ENCODE results near the gene HOXD10.

HOXD10 gene

DNA sequence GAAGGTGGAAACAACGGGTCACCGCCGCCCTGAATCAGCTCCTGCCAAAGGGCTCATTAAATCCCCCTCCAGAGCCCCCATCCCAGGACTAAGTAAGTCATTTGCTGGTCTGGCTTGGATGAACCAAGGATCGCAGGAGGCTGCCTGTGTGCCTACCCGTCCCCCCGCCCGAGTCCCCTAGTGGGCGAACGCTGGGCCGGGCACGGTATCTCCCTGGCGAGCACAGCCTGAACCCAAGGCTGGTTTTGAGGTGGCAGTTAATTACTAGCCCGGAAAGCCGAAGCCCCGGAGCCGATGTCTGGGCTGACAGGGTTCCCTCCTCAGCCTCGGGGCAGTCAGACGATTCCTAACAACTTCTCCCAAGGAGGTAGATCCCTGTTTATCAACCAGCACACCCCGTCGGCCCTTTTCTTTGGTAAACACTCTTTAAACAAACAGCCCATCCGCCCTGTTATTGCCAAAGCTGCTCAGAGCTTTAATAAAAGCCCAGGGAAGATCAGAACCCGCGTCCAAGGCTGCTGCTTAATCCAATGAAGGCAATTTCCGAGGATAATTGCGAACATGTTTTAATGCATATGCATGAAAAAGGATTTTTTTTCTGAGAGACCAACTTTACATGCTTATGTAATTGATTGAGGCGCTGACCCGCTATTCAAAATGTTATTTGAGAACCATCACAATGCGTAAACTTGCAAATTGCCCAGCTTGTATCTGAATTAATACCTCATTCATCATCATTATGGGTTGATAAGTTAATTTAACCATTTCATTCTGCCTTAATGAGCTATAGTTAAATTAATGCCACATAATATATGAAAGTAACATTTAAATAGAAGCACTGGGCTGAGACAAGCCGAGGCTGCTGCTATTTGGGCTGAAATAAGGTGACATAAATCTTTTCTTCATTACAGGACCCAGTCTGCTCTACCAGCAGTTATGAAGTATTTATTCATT, 43.4 kb upstream of the HOXD10 start:
- no peak for DNase-seq (ENCODE audit: low read depth)
- H3K4me3 ChIP-seq (ENCODE audit: control insufficient read depth, low read depth, low read length) = no peak overlapping the region
- TF ChIP-seq CTCF (IDR thresholded peaks at IDR 0.05; ENCODE audit: control insufficient read depth, insufficient read depth, low read depth, low read length, missing control alignments) = no peak

- no peak for TF ChIP-seq CTCF (IDR thresholded peaks at IDR 0.05; ENCODE audit: control insufficient read depth, insufficient read depth, low read depth, low read length, missing control alignments)
- no peak for DNase-seq (ENCODE audit: low read depth)
- no peak overlapping the region for H3K4me3 ChIP-seq (ENCODE audit: control insufficient read depth, low read depth, low read length)
These were observed 41.6 kb upstream of the HOXD10 start for GRCh38 chr2:176074919-176075425.

DNA sequence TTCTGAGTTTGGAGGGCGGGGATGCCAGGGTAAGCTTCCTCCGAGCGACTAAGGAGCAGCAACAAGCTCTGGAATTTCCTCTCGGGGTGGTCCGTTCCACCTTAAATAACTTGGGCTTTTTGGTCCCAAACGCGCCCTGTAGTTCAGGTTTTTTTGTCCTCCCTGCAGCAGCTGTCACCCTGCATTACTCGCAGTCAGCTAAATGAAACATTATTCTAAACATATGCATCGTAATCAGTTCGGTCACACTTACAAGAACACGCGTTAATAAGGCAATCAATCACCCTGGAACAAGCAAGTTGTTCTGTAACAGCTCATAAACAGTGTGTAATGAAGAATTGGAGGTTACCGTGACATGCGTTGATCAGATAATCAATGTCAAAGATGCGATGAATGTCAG, 41.1 kb upstream of the HOXD10 start:
- TF ChIP-seq CTCF (IDR thresholded peaks at IDR 0.05; ENCODE audit: control insufficient read depth, insufficient read depth, low read depth, low read length, missing control alignments) = no peak
- H3K4me3 ChIP-seq (ENCODE audit: control insufficient read depth, low read depth, low read length) = no peak overlapping the region
- DNase-seq (ENCODE audit: low read depth) = no peak

GRCh38 chr2:176076063-176076462, 40.5 kb upstream of the HOXD10 start:
- TF ChIP-seq CTCF (IDR thresholded peaks at IDR 0.05; ENCODE audit: control insufficient read depth, insufficient read depth, low read depth, low read length, missing control alignments) = no peak
- no peak for DNase-seq (ENCODE audit: low read depth)
- H3K4me3 ChIP-seq (ENCODE audit: control insufficient read depth, low read depth, low read length) = no peak overlapping the region

GRCh38 chr2:176076796-176077195, 39.8 kb upstream of the HOXD10 start:
- DNase-seq (ENCODE audit: low read depth) = no peak
- no peak overlapping the region for H3K4me3 ChIP-seq (ENCODE audit: control insufficient read depth, low read depth, low read length)
- no peak for TF ChIP-seq CTCF (IDR thresholded peaks at IDR 0.05; ENCODE audit: control insufficient read depth, insufficient read depth, low read depth, low read length, missing control alignments)

- no peak for DNase-seq (ENCODE audit: low read depth)
- no peak for TF ChIP-seq CTCF (IDR thresholded peaks at IDR 0.05; ENCODE audit: control insufficient read depth, insufficient read depth, low read depth, low read length, missing control alignments)
- H3K4me3 ChIP-seq (ENCODE audit: control insufficient read depth, low read depth, low read length) = peak overlapping the region; percentile 31
These were observed 37.9 kb upstream of the HOXD10 start for GRCh38 chr2:176078541-176079284.
